Coronary artery (tissue), 2 donors: ENCODE measurements around the gene ZNF48.

Experiments used
- DNase-seq: peaks from one replicate; pipeline ENCODE4 v3.0.0-alpha.2; 2017; ENCODE audit warnings: low spot score
- H3K27ac ChIP-seq, 2 donors: fragments of 200-600 bp; sonication (generic); one replicate each; pipeline ENCODE4 v1.5.1; 2016 to 2019
- H3K4me3 ChIP-seq: fragments of 200-600 bp; sonication (generic); 2 replicates; pipeline ENCODE4 v1.5.1; 2016; ENCODE audit warnings: mild to moderate bottlenecking, moderate library complexity
- CTCF ChIP-seq: fragments of 200-600 bp; sonication (generic); IDR thresholded peaks from one replicate; pipeline ENCODE4 v1.5.1; 2019; ENCODE audit warnings: antibody characterized with exemption

Gene ZNF48

GRCh38 chr16:30369091-30369937, 25.9 kb upstream of the ZNF48 start:
- peak overlapping the region; percentile 98 for H3K4me3 ChIP-seq
- H3K27ac ChIP-seq = peak overlapping the region; percentile 68 to 99
- DNase-seq = no peak
- TF ChIP-seq CTCF = no peak

- no peak for TF ChIP-seq CTCF
- peak overlapping the region; percentile 98 for H3K4me3 ChIP-seq
- peak overlapping the region; percentile 68 to 99 for H3K27ac ChIP-seq
- no peak for DNase-seq
Measured at GRCh38 chr16:30369938-30370455, 25.2 kb upstream of the ZNF48 start.

- DNase-seq = peak; percentile 100
- no peak for TF ChIP-seq CTCF
Measured at GRCh38 chr16:30370456-30371247, 24.6 kb upstream of the ZNF48 start, which contains the start of gene TBC1D10B. TSS of gene TBC1D10B (minus strand) at chr16:30370494. CDS start at chr16:30370183, 311 bp downstream.

GRCh38 chr16:30371248-30371816, 23.9 kb upstream of the ZNF48 start:
- peak overlapping the region; percentile 75 for H3K4me3 ChIP-seq
- DNase-seq = no peak
- H3K27ac ChIP-seq = peak overlapping the region; percentile 73 to 96
- TF ChIP-seq CTCF = no peak

More at GRCh38 chr16:30370456-30371247, 24.6 kb upstream of the ZNF48 start, which contains the start of gene TBC1D10B:
- Histone ChIP-seq H3K4me3 (peak within 1 kb of the TSS; percentile 98), H3K27ac (peak within 1 kb of the TSS; percentile 73 to 99)

GRCh38 chr16:30372038-30372712, 23.0 kb upstream of the ZNF48 start:
- H3K27ac ChIP-seq = peak overlapping the region in 1 of 2 donors; percentile 96
- TF ChIP-seq CTCF = no peak
- DNase-seq = no peak
- no peak overlapping the region for H3K4me3 ChIP-seq

- Histone ChIP-seq H3K27ac (no peak overlapping the region), H3K4me3 (no peak overlapping the region)
- no peak for TF ChIP-seq CTCF
- DNase-seq = no peak
Measured at GRCh38 chr16:30372725-30373124, 22.5 kb upstream of the ZNF48 start.
